HG03565 (cell line): ENCODE measurements around the gene CCDC174.
"Not testable (repeated sequence)": the region's sequence is repeated elsewhere in the genome, so short reads cannot be mapped to it uniquely, and the experiment has no call there.

Source experiments
- ATAC-seq: cut with Tn5 transposase; IDR thresholded peaks from one replicate; pipeline ENCODE4 v1.9.1; 2021; ENCODE audit warnings: mild to moderate bottlenecking, moderate library complexity; ENCODE audit not compliant: unreplicated experiment

The CCDC174 gene

DNA sequence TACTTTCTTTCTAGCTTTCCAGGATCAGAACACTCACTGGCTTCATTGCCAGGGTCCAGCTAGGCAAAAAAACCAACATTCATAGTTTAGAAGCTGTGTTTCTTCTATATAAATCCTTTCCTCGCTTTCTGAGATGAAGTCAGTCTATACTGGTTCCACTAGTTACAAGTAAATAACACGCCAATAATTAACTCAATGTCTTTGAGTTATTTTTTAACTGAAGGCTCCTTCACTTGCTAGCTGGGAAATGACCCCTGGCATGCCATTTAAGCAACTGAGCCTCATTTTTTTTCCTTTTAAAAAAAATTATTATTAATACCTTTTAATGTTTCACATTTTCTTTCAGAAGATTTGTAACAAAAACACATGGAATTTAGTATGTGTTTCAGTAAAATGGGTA lies 2.1 kb upstream of the CCDC174 start:
- ATAC-seq, result no peak

- no peak for ATAC-seq
These were observed 1.4 kb upstream of the CCDC174 start for GRCh38 chr3:14650193-14650592.

- not testable (repeated sequence) for ATAC-seq
These were observed 872 bp downstream of the CCDC174 start for GRCh38 chr3:14652360-14652907.

DNA sequence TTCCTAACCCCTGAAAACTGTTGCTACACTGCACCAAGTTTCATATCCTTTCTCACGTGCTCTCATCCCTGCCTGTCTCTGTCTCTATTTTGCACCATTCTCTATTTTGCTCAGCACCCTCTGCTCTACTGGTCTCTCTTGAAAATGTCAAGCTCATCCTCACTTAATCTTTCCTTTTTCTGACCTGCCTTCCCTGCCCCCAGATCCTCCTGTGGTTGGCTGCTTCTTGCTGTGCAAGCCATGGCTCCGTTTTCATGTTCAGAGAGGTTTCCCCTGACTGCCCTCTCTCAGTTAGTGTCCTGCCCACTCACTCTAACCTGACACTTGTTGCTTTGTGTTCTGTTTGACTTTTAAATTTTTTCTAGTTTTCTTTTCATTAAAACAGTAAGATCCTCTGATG lies 6.0 kb downstream of the CCDC174 start:
- no peak for ATAC-seq

DNA sequence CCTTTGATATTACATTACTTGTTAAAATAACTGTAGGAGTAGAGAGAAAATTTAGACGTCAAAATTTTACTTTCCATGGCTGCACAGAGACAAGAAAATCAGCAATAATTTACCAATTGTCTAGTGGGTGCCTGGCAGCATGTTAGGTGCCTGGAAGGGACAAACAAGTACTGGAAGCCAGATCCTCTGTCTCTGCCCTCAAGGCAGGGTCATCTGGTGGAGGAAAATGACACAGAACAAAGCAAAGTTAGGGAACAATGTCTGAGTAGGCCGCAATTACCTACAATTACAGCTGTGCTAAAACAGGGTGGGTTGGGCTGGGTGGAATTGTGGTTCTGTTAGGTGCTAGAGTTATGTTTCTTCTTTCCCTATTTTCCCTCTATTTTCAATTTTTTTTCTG lies 7.4 kb downstream of the CCDC174 start:
- ATAC-seq, result no peak

DNA sequence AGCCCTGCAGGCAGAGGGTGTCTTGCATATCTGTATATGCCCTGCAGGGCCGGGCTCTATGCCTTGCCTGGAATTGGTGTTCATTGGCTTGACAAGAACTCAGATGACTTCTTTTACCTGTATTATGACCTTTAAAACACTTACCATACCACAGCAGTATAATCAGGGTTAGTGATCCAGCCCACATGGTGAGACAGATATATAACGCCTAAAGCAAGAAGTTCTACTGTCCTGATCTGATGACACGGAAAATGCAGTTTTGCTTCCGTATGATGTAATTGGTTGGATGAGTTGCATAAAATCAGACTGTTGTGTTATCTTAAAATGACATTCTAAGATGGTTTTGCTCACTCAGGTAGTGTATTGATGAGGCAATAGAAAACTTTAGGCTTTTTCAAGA lies 9.4 kb downstream of the CCDC174 start:
- no peak for ATAC-seq

GRCh38 chr3:14663396-14664135 lies 12.0 kb downstream of the CCDC174 start:
- ATAC-seq, result no peak

- ATAC-seq, result no peak
These were observed 12.6 kb downstream of the CCDC174 start for GRCh38 chr3:14664170-14664569.

DNA sequence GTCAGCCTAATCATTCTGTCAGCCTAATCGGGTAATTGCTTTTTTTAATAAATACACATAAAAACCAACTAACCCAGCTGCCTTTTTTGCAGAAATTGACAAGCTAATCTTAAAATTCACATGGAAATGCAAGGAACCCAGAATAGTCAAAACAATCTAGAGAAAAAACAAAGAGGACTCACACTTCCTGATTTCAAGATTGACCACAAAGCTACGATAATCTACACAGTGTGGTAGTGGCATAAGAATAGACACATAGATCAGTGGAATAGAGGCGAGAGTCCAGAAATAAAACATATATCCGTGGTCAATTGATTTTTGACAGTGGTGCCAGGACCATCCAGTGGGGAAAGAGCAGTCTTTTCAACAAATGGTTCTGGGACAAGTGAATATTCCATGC lies 21.0 kb downstream of the CCDC174 start:
- ATAC-seq, result no peak

GRCh38 chr3:14674841-14675240 lies 23.3 kb downstream of the CCDC174 start, which contains the start of gene C3orf20:
Gene C3orf20 (plus strand): TSS chr3:14675141. CDS start chr3:14682714, 7,573 bp downstream.
- ATAC-seq, result no peak

- no peak for ATAC-seq
These were observed 25.3 kb downstream of the CCDC174 start for GRCh38 chr3:14676881-14677280.

- ATAC-seq, result no peak
These were observed 26.5 kb downstream of the CCDC174 start for GRCh38 chr3:14678015-14678503.

GRCh38 chr3:14680115-14680514 lies 28.6 kb downstream of the CCDC174 start:
- no peak for ATAC-seq

- no peak for ATAC-seq
These were observed 29.2 kb downstream of the CCDC174 start for GRCh38 chr3:14680716-14681115.

- no peak for ATAC-seq
These were observed 32.9 kb downstream of the CCDC174 start for GRCh38 chr3:14684447-14684846.

- ATAC-seq, result no peak
These were observed 33.6 kb downstream of the CCDC174 start for GRCh38 chr3:14685179-14685578.

GRCh38 chr3:14687360-14687759 lies 35.8 kb downstream of the CCDC174 start:
- ATAC-seq, result no peak

DNA sequence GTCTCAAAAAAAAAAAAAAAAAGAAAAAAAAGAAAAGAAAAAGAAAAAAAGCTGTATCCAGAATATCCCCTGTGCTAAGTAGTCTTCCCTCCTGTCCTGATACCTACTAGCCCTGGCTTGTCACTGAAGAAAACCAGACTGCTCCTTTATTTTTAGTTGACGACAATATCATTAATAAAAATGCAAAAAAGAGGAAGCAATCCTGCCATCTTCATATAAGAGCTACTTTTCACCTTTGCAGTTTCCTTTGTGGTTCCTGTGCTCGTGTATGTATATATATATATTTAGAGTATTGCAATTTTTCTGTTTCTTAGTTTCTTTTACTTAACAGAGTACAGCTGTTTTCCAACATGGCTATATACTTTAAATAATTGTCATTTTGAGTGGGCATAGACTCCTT lies 37.0 kb downstream of the CCDC174 start:
- peak; percentile 20 for ATAC-seq

GRCh38 chr3:14689247-14689980 lies 37.9 kb downstream of the CCDC174 start:
- peak; percentile 39 for ATAC-seq

DNA sequence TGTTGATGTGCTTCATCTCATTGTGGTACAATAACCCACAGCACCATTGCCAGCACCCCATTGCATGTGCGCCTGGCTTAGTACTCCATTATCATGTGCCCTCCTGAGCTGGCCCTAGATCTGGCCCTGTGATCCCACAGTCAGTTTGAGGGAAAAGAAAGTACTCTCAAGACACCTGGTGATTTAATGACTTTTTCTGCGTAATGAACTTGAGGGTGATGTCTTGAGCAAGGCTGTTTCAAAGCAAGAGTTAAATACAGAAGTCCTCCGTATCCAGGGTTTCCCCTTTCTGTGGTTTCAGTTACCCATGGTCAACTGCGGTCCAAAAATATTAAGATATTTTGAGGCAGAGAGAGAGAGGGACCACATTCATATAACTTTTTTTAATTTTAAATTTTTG lies 39.7 kb downstream of the CCDC174 start:
- peak; percentile 43 for ATAC-seq

DNA sequence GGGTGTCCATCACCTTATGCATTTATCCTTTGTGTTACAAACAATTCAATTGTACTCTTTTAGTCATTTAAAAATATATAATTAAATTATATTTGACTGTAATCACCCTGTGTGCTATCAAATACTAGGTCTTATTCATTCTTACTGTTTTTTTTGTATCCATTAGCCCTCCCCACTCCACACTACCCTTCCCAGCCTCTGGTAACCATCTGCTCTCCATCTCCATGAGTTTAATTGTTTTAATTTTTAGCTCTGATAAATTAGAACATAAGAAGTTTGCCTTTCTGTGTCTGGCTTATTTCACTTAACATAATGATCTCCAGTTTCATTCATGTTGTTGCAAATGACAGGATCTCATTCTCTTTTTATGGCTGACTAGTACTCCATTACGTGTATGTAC lies 40.2 kb downstream of the CCDC174 start:
- ATAC-seq, result no peak
